RWPE2 (cell line): ENCODE data around the gene VAV1.

ENCODE experiments used
- ATAC-seq: fragments of 200-7000 bp; cut with Tn5 transposase; 3 replicates; pipeline ENCODE4 v1.9.1; 2021; ENCODE audit warnings: low read depth
- DNase-seq: peaks from one replicate; pipeline ENCODE4 v3.0.0-alpha.2; 2020; ENCODE audit warnings: low spot score
- H3K27ac ChIP-seq: fragments of 450-650 bp; 2 replicates; pipeline ENCODE4 v1.5.1; 2017; ENCODE audit warnings: mild to moderate bottlenecking; ENCODE audit not compliant: poor library complexity, severe bottlenecking
- H3K27me3 ChIP-seq: fragments of 250-450 bp; sonication (Bioruptor Pico); 2 replicates; pipeline ENCODE4 v1.5.1; 2021; ENCODE audit warnings: mild to moderate bottlenecking, moderate library complexity; ENCODE audit not compliant: insufficient read depth, poor library complexity, severe bottlenecking
- H3K36me3 ChIP-seq: fragments of 250-450 bp; sonication (Bioruptor Pico); 2 replicates; pipeline ENCODE4 v1.5.1; 2020; ENCODE audit warnings: low read depth, mild to moderate bottlenecking, moderate library complexity
- H3K4me1 ChIP-seq: fragments of 250-450 bp; sonication (Bioruptor Pico); 2 replicates; pipeline ENCODE4 v1.5.1; 2021; ENCODE audit warnings: mild to moderate bottlenecking, moderate library complexity; ENCODE audit not compliant: insufficient read depth, poor library complexity, severe bottlenecking
- H3K4me3 ChIP-seq: fragments of 250-450 bp; sonication (Bioruptor Pico); 2 replicates; pipeline ENCODE4 v1.5.1; 2021; ENCODE audit warnings: mild to moderate bottlenecking, moderate library complexity; ENCODE audit not compliant: severe bottlenecking
- H3K9me3 ChIP-seq: fragments of 250-450 bp; sonication (Bioruptor Pico); 2 replicates; pipeline ENCODE4 v1.5.1; 2021; ENCODE audit warnings: mild to moderate bottlenecking, moderate library complexity; ENCODE audit not compliant: severe bottlenecking
- CTCF ChIP-seq: fragments of 450-650 bp; IDR thresholded peaks from one replicate; pipeline ENCODE4 v1.5.1; 2017; ENCODE audit warnings: mild to moderate bottlenecking, moderate library complexity; ENCODE audit not compliant: poor library complexity, severe bottlenecking

Gene VAV1

GRCh38 chr19:6801485-6802086 lies 29.1 kb downstream of the VAV1 start:
- peak overlapping the region; percentile 19 for H3K4me3 ChIP-seq
- H3K27me3 ChIP-seq, result no peaks in the 10 kb centered on the region
- H3K36me3 ChIP-seq, result no peaks in the 10 kb centered on the region
- no peak for TF ChIP-seq CTCF
- H3K9me3 ChIP-seq, result no peaks in the 10 kb centered on the region
- peak overlapping the region; percentile 88 for H3K27ac ChIP-seq
- H3K4me1 ChIP-seq, result peaks cover 18% of the 10 kb centered on the region
- no peak for DNase-seq
- peak; percentile 42 for ATAC-seq

GRCh38 chr19:6802336-6803035 lies 30.0 kb downstream of the VAV1 start:
- Histone ChIP-seq H3K4me3 (no peak overlapping the region), H3K9me3 (no peaks in the 10 kb centered on the region), H3K4me1 (peaks cover 18% of the 10 kb centered on the region), H3K27ac (peak overlapping the region; percentile 88), H3K27me3 (no peaks in the 10 kb centered on the region), H3K36me3 (no peaks in the 10 kb centered on the region)
- no peak for TF ChIP-seq CTCF
- no peak for ATAC-seq
- DNase-seq, result no peak

GRCh38 chr19:6803036-6803404 lies 30.5 kb downstream of the VAV1 start:
- H3K36me3 ChIP-seq, result no peaks in the 10 kb centered on the region
- no peak for TF ChIP-seq CTCF
- H3K4me3 ChIP-seq, result no peak overlapping the region
- H3K27ac ChIP-seq, result no peak overlapping the region
- DNase-seq (no peak), ATAC-seq (no peak)
- peaks cover 18% of the 10 kb centered on the region for H3K4me1 ChIP-seq
- no peaks in the 10 kb centered on the region for H3K27me3 ChIP-seq
- H3K9me3 ChIP-seq, result no peaks in the 10 kb centered on the region

- ATAC-seq (no peak), DNase-seq (no peak)
- H3K4me1 ChIP-seq, result peaks cover 10% of the 10 kb centered on the region
- H3K9me3 ChIP-seq, result no peaks in the 10 kb centered on the region
- no peak overlapping the region for H3K4me3 ChIP-seq
- H3K27ac ChIP-seq, result no peak overlapping the region
- no peak for TF ChIP-seq CTCF
- H3K27me3 ChIP-seq, result no peaks in the 10 kb centered on the region
- no peaks in the 10 kb centered on the region for H3K36me3 ChIP-seq
Measured at GRCh38 chr19:6806488-6806887, 34.0 kb downstream of the VAV1 start.

GRCh38 chr19:6807291-6807690 lies 34.8 kb downstream of the VAV1 start:
- Histone ChIP-seq H3K9me3 (no peaks in the 10 kb centered on the region), H3K4me3 (no peak overlapping the region), H3K27ac (no peak overlapping the region), H3K27me3 (no peaks in the 10 kb centered on the region), H3K36me3 (no peaks in the 10 kb centered on the region), H3K4me1 (peaks cover 4% of the 10 kb centered on the region)
- DNase-seq, result no peak
- no peak for ATAC-seq
- no peak for TF ChIP-seq CTCF
